Measurements from ENCODE around the gene WEE2. TPM values are rescaled to one million over a fixed set of nuclear protein-coding genes. Genes with fewer than 3 reads are reported as not detected.

The WEE2 gene
- total RNA-seq, 1 donor from 2014 or later = not detected

DNA sequence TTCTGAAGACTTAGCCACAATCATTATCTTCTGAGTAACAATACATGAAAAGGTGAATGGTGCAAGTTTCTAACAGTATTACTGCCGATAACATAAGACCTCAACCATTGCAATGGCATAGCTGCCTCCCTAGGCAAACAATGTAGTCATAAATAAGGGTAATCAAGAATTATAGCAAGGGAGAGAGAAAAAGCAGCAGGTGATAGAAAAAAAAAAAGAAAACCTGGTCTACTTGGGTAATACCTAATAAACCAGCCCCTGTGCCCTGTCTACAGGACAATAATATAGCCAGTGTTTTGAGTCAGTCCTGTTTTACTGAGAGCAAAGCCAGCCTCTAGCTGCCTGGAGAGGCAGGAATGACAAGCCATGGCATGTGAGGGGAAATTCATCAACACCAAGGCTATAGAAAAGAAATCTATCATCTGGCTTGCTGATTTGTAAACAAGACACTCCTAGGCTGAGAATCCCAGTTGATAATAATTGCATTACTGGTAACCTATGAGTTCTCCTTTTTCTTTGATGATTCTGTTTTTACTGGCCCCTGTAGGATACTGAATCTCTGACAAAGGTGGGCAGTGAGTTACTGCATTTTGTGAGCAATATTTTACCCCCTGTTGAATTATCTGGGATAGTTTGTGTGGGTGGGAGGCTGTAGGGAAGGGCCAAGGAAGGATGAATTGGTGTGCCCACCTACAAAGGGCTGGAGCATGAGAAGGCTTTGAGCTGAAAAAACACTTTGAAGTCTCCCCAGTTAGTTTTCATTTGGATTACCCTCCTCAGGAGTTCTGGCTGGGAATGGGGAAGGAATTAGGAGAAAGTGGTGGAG is 1.7 kb upstream of the WEE2 start:
- intact Hi-C loops (cut with DNase I) = loop anchor here (10.0 kb wide), 1 partner anchor 52 kb away; no protein-coding TSS in a partner anchor
- ATAC-seq = no peak
- no peak for DNase-seq (ENCODE audit: missing footprints)

DNA sequence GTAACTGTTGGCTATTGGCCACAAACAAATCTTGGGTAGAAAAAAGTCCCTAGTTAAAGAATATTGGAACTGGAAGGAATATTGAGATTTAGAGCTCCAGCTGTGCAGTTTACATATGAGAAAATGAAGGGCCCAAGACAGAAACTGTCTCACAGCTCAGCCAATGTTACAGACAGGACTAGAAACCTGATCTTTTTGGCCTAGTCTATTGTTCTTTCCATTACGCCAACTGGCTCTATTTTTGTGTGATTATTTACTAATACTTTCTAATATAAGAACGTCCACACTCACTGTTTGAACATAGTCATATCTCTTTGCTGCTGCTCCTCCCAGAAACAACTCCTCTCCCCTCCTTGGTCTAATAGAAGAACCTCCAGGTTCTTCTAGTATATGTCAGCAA is 1.2 kb downstream of the WEE2 start:
- DNase-seq (ENCODE audit: missing footprints) (no peak), ATAC-seq (no peak)
- intact Hi-C loops (cut with DNase I) = loop anchor here (10.0 kb wide), 1 partner anchor 55 kb away; no protein-coding TSS in a partner anchor

DNA sequence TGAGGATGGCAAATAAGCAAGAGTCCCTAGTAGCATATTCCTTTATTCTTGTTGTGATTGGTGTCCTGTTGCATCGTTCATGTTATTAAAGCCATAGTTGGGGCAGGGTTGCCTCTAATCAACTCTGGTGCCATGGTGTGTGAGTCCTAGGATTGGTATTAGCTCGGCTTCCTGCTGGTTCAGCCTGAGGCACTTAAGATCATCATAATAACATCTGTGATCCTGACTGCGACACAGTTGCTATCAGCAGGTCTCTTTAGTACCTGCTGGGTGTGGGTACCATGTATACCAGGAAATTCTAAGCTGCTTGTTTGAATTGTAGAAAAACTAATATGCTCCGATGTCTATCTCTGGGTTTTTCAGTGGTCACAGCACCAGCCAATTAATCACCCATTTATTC is 1.6 kb downstream of the WEE2 start:
- ATAC-seq (no peak), DNase-seq (ENCODE audit: missing footprints) (no peak)
- intact Hi-C loops (cut with DNase I) = loop anchor here (10.0 kb wide), 1 partner anchor 55 kb away; no protein-coding TSS in a partner anchor

DNA sequence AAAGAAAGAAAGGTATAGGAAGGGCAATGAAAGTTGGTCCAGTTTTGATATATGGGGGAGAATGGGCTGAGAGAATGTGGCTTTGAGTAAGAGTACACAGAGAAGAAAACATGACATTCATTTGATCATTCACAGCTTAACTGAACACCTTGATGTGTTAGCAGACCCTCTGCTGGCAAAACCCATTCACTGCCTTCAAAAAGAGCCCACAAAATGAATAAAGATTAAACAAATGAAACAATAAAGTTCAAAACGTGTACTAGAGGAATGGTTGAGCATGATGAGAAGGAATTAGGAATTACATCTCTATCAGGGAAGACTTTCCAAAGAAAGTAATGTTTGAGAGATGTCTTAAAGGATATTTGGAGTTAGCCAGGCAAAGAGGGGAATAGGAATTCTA is 2.1 kb downstream of the WEE2 start:
- DNase-seq (ENCODE audit: missing footprints) (no peak), ATAC-seq (no peak)
- intact Hi-C loops (cut with DNase I) = no loop called here

DNA sequence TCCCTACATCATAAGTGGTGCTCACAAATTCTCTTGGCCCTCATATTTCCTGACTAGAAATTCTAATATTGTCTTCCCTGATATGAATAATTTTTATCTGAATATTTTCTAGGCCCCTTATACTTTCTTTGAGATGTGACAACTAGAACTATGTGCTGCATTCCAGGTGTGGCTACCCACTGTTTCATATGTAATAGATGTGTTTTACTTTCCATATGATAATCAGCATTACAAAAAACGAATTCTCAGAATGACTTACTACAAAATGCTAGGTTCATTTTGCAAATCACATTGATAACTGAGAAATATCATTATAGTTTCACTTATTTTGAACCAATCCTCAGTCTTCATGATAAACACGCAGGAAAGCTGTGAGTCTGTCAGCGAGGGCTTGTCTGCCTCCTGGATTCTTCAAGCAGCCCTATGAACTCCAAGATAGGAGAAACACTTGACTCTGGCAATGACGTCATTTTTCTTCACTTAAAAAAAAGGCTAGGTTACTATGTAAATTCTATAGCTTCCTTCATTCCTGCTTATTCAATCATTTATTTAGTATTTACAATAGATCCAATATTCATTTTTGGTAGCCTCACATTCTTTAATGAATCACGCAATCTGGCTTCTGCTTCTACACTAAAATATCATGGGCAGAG is 4.6 kb downstream of the WEE2 start:
- intact Hi-C loops (cut with DNase I) = no loop called here
- DNase-seq (ENCODE audit: missing footprints) (no peak), ATAC-seq (no peak)

DNA sequence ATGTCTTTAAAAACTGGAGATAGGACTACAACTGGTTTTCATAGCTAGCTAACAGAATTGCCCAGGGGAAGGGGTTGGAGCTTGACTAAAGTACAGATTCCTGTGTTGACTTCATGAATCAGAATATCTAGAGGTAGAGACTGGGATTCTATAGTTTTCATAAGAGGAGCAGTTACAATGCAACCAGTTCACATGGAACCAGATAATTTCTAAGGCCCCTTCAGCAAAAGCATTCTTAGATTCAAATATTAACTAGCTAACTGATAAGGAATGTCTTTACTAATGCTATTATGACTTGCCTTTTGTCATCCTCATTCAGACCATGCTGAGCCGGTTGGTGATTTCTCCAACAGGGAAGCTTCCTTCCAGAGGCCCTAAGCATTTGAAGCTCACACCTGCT is 5.7 kb downstream of the WEE2 start:
- DNase-seq (ENCODE audit: missing footprints) = no peak
- intact Hi-C loops (cut with DNase I) = no loop called here
- ATAC-seq = no peak

DNA sequence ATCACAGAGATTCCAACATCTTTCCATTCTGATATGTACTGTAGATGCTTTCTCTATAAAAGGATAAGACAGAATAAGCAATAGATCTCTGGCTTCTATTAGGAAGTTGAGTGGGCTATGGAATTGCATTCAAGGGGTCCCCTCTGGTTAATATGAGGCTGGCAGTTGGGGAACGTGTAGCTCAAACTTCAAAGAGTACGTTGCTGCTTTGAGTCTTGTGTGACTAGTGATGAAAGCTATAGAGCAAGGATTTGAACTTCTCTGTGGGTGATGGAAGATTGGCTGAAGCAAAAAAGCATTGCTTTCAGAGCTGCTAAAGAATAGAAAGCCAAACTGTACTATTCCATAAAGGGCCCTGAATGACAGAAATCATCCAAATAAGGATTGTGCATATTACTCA is 6.4 kb downstream of the WEE2 start:
- no peak for DNase-seq (ENCODE audit: missing footprints)
- ATAC-seq = no peak
- intact Hi-C loops (cut with DNase I) = no loop called here

DNA sequence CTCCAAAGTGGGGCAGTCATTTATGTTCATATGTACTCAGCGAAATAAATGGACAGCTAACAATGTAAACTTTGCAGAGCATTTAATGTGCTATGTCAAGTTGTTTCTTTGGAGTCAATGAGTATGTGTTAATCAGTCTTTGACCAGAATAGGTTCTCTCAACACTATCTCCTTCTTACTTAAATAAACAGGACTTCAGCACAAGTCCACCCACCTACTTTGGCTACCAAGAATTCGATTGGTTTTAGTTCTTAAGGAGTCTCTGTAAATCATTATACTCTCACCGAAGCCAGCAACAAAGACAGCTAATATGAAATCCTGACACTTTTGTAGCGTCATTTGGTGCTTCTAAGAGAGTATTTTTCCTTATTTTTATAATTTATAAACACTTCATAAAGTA is 6.9 kb downstream of the WEE2 start:
- intact Hi-C loops (cut with DNase I) = no loop called here
- ATAC-seq = no peak
- no peak for DNase-seq (ENCODE audit: missing footprints)

DNA sequence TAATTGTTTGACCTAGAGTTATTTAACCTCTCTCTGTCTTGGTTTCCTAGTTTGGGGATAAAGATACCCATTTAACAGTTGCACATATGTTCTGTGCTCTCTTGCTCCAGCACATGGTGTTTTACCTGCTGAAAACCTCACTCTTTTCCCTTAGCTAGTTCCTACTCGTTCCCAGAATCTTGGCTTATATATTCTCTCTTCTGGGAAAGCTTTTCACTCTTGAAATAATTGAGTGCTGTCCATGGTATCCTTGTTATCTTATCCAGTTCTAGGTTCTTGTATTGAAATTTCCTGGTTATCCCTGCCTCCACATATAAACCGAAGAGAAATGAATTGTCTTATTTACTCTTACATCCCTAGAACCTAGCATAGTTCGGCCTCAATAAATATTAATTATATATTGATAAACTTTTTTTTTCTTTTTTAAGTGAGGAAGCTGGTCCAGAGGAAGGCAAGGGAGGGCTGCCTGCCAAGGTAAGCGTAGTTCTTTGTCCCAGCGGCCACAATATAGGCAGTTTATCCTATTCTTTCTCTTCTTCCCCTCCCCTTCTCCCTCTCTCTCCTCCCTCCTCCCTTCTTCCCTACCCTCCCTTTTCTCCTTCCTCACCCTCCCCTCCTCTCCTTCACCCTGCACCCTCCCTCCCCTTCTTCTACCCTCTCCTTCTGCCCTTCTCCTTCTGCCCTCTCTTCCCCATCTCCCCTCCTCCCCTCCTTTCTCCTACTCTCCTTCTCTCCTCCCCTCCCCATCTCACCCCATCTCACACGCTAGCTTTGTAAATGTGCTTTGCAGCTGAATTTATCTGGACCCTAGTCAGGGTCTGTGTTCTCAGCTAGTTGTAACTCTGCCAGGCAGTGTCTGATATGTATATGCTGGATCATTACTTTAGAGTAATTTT is 7.9 kb downstream of the WEE2 start:
- DNase-seq (ENCODE audit: missing footprints) (no peak), ATAC-seq (no peak)
- intact Hi-C loops (cut with DNase I) = no loop called here

DNA sequence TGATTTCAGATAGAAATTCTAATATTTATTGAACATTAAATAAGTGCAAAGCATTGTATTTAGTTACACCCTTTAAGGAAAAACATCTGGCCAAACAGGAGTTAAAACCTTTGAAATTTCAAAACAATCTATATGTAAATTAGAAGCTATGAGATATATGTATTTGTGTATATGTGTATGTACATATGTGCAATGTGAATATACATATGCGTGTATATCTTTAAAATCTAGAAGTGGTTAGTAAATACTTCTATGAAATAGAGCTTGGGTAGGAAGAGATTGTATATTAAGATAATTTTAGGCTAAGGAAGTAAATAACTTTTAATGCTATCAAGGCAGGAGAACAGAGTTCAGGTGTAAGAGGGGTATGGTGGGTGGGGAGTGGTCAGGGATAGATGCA is 9.3 kb downstream of the WEE2 start:
- ATAC-seq (no peak), DNase-seq (ENCODE audit: missing footprints) (no peak)
- intact Hi-C loops (cut with DNase I) = no loop called here

DNA sequence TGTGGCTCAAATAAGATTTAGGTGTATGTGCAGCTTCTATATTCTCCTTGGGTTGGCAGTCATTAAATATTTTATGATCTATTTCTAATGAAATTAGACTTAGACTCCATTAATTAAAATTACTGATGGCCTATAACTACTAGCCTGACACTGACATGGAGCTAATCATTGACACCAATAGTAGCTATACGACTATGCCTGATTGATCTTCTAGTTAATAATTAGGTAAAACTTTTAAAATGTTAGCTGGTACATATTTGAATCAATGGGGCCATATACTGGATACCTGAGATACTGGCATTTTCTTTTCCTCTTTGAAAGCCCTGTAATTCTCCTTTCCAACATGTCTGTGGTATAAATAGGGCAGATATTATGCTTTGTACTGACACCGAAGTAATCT is 14.4 kb downstream of the WEE2 start:
- DNase-seq (ENCODE audit: missing footprints) (no peak), ATAC-seq (no peak)
- intact Hi-C loops (cut with DNase I) = no loop called here

DNA sequence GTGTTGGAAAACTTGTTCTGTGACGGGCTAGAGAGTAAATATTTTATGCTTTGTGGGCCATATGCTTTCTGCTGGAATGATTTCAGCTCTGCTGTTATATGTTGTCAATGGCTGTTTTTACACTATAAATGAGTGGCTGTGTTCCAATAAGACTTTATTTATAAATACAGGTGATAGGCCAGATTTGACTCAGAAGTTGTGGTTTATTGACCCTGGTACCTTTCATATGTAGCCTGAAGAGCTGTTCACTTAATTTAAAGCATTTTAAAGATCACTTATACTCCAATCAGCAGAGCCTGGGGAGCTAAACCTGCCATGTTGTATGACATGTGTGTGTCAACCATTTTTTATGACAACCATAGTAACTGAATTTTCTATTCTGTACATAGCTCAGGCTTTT is 20.9 kb downstream of the WEE2 start:
- DNase-seq (ENCODE audit: missing footprints) (no peak), ATAC-seq (no peak)
- intact Hi-C loops (cut with DNase I) = no loop called here

DNA sequence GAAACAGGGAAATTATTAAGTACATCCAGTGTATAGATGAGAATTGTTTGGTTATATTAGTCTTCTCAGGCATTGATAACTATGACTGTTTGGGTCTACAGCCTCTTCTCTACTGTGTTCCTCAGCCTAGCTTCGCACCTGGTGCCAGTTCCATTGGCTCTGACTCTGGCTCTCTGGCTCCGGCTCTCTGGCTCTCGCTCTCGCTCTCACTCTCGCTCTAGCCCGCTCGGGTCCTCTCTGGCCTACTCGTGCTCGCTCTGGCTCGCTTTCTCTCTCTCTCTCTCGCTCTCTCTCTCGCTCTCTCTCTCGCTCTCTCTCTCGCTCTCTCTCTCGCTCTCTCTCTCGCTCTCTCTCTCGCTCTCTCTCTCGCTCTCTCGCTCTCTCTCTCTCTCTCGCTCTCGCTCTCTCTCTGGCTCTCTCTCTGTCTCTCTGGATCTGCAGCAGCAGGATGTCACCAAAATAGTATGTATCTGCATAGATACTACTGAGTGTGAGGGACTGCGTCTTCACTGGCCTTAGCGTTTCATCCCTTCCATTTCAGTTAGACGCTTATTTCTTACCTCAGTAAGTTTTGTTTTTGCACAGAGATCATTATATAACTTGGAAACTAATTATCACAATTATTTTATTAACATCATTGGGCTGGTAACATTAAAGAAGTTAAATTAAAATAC is 23.5 kb downstream of the WEE2 start:
- intact Hi-C loops (cut with DNase I) = no loop called here
- ATAC-seq (peak; percentile 60), DNase-seq (ENCODE audit: missing footprints) (no peak)

DNA sequence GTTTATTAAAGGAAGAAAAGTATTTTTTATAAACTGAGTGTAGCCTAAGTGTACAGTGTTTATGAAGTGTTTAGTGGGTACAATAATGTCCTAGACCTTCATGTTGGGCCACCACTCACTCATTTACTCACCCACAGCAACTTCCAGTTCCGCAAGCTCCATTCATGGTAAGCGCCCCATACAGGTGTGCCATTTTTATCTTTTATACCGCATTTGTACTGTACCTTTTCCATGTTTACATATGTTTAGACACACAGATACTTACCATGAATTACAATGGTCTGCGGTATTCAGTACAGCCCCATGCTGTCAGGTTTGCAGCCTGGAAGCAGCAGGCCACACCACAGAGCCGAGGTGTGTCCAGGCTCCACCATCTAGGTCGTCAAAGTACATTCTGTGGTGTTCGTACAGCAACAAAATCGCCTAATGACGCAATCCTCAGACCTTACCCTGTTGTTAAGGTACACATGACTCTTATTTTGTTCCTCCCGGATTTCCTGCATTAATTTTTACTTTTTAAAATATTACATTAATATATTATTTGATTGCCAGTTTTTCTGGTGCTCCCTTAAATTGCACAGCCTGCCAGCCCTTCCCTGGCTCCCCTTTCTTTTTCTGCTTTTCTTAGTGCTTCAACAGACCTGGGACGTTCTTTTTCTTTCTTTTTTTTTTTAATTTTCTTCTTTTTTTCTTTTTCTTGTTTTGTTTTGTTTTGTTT is 29.1 kb downstream of the WEE2 start:
- ATAC-seq = no peak
- DNase-seq (ENCODE audit: missing footprints) = no peak
- intact Hi-C loops (cut with DNase I) = no loop called here

DNA sequence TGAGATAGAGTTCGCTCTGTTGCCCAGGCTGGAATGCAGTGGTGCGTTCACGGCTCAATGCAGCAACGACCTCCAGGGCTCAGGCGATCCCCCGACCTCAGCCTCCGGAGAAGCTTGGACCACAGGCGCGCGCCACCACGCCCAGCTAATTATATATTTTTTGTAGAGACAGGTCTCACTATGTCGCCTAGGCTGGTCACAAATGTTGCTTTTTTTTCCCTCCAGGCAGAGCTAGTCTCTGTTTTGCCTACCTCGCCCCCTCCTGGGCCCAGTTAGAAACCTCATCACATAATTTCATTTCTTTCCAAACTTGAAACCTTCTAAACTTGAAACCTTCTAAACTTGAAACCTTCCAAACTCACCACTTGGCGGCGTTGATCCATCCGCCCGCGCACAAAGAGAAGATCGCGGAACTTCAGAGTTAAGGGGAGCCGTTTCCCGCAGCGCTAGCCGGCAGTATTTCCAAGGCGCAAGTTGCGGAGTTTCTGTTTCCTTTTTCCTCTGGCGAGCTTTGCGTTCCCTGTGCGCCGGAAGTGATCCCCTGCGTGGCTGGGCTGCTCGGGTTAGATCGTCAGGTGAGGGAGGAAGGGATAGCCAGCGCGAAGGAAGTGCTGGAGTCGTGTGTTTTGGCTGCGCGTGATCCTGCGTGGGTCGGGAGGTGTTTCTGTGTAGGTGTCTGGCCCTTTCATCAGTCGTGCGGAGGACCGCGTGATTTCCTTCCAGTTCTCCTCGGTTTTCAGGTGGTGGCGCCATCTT is 29.9 kb downstream of the WEE2 start, which contains the start of gene SSBP1:
Gene SSBP1 (plus strand): TSS at position 523 of the 756 bp plus-strand sequence. CDS start 809 bp downstream, outside the sequence.
- peak; percentile 98 for ATAC-seq
- intact Hi-C loops (cut with DNase I) = loop anchor here (1.0 kb wide), 1 partner anchor 84 kb away; no protein-coding TSS in a partner anchor
- DNase-seq (ENCODE audit: missing footprints) = peak; percentile 94

DNA sequence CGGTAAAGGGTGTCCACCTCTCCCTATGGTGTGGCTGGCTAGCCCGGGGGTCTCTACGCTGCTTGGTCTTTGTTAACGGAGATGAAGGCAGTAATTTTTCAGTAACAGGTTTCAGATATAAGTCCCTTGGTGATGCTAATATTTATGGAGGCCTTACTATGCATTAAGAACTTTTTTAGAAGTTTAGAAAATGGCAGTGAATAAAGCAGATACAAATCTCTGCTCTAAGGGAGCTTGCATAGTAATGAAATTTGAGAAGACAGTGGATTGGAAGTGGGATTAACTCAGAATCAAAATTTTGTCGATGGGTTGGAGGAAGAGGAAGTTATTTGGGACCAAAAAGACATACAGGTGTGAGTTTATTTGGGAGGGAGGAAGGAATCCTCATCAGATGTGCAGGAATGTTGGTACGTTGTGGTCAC is 30.4 kb downstream of the WEE2 start:
- intact Hi-C loops (cut with DNase I) = loop anchor here (1.0 kb wide), 1 partner anchor 84 kb away; no protein-coding TSS in a partner anchor
- no peak for DNase-seq (ENCODE audit: missing footprints)
- ATAC-seq = no peak

DNA sequence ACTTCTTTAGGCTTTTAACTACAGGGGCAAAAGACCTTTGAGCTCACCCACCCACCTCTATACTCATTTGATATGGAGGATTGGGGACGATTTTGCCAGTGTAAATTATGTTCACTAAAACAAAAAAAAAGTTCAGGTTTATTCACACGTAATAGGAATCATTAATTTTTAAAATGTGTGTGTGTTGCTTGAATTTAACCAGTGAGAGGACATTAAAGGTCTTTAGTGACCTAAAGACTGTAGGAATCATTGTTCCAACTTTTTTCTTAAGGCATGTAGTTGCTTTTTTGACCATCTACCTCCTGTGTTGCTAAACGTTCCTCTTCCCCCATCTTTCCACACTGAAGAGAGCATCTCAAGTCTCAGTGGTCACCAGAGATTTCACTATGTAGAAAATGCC is 31.1 kb downstream of the WEE2 start:
- no peak for DNase-seq (ENCODE audit: missing footprints)
- intact Hi-C loops (cut with DNase I) = no loop called here
- ATAC-seq = no peak
